Urinary bladder (tissue), 4 donors: Measurements from ENCODE around the gene ASNS. TPM values are rescaled to one million over a fixed set of nuclear protein-coding genes. Genes with fewer than 3 reads are reported as not detected.
"Not testable (repeated sequence)": the region's sequence is repeated elsewhere in the genome, so short reads cannot be mapped to it uniquely, and the experiment has no call there.

Experiments used
- DNase-seq: peaks from one replicate; pipeline ENCODE4 v3.0.0-alpha.2; 2015; ENCODE audit errors: extremely low spot score
- H3K27ac ChIP-seq: one replicate; pipeline ENCODE4 v1.5.1; 2013; ENCODE audit warnings: low read depth, mild to moderate bottlenecking, moderate library complexity
- H3K36me3 ChIP-seq: one replicate; pipeline ENCODE4 v1.6.1; 2013; ENCODE audit warnings: mild to moderate bottlenecking, moderate library complexity; ENCODE audit not compliant: insufficient read depth
- H3K4me1 ChIP-seq: one replicate; pipeline ENCODE4 v1.6.1; 2013; ENCODE audit warnings: mild to moderate bottlenecking, moderate library complexity; ENCODE audit not compliant: insufficient read depth
- H3K4me3 ChIP-seq: one replicate; pipeline ENCODE4 v1.5.1; 2013; ENCODE audit warnings: low read depth, low read length
- WGBS: extraction: QIAGEN DNeasy Blood & Tissue Kit; methylation state at CpG from one replicate; pipeline ENCODE4 v1.1.7; 2013; 5-methylcytosine and 5-hydroxymethylcytosine counted together
- polyA plus RNA-seq: library from polyadenylated mRNA; stranded (reverse); fragments of 200-250 nt; gene quantifications from one replicate; pipeline ENCODE4 v1.2.3, GENCODE V29; 2013
- total RNA-seq: library from RNA; depleted of rRNA; stranded (reverse); fragments of >200 nt; gene quantifications from one replicate; pipeline ENCODE4 v1.2.3, GENCODE V29; 2014
- donor health status: healthy with polysubstance abuse.
- donor health status: healthy.

ASNS gene
- 14.5 TPM for total RNA-seq
- 19.3 TPM for polyA plus RNA-seq

- under 1% methylated on average over 58 of the region's 58 CpGs for WGBS
- DNase-seq: peak; percentile 80
- Histone ChIP-seq H3K4me1 (no peaks in the 10 kb centered on the region), H3K4me3 (peak within 1 kb of the TSS; percentile 78), H3K27ac (no peak within 1 kb of the TSS), H3K36me3 (no peaks in the 10 kb centered on the region)
Observed at GRCh38 chr7:97872025-97872669, at the start of gene ASNS. TSS of gene ASNS (minus strand) at chr7:97872408. CDS start at chr7:97869156, 3,252 bp downstream.

- not testable (repeated sequence) for H3K4me3 ChIP-seq, H3K36me3 ChIP-seq, H3K4me1 ChIP-seq, DNase-seq, H3K27ac ChIP-seq
- 90% methylated on average over 4 of the region's 4 CpGs for WGBS
Observed at GRCh38 chr7:97921254-97921653, 49.0 kb upstream of the ASNS start.

- not testable (repeated sequence) for H3K27ac ChIP-seq, H3K36me3 ChIP-seq, DNase-seq, H3K4me1 ChIP-seq, H3K4me3 ChIP-seq
- 88% methylated on average over 8 of the region's 8 CpGs for WGBS
Observed at GRCh38 chr7:97915267-97915666, 43.1 kb upstream of the ASNS start.

- not testable (repeated sequence) for H3K36me3 ChIP-seq, H3K4me1 ChIP-seq, DNase-seq, H3K27ac ChIP-seq, H3K4me3 ChIP-seq
- WGBS: 59% methylated on average over 5 of the region's 5 CpGs
Observed at GRCh38 chr7:97912294-97912693, 40.1 kb upstream of the ASNS start.

- H3K27ac ChIP-seq, H3K4me3 ChIP-seq, DNase-seq, H3K36me3 ChIP-seq, H3K4me1 ChIP-seq: not testable (repeated sequence)
- WGBS: 59% methylated on average over 2 of the region's 2 CpGs
Observed at GRCh38 chr7:97896893-97897292, 24.7 kb upstream of the ASNS start.

- 49% methylated on average over 4 of the region's 4 CpGs for WGBS
- not testable (repeated sequence) for DNase-seq, H3K4me1 ChIP-seq
Observed at GRCh38 chr7:97891721-97892120, 19.5 kb upstream of the ASNS start.

GRCh38 chr7:97879527-97879926 is 7.3 kb upstream of the ASNS start:
- not testable (repeated sequence) for H3K36me3 ChIP-seq, H3K4me1 ChIP-seq, H3K4me3 ChIP-seq, DNase-seq, H3K27ac ChIP-seq
- WGBS: 75% methylated on average over 3 of the region's 3 CpGs

More at GRCh38 chr7:97891721-97892120, 19.5 kb upstream of the ASNS start:
- H3K36me3 ChIP-seq, H3K4me3 ChIP-seq, H3K27ac ChIP-seq: not testable (repeated sequence)

GRCh38 chr7:97874894-97875293 is 2.7 kb upstream of the ASNS start:
- H3K4me1 ChIP-seq, DNase-seq, H3K4me3 ChIP-seq, H3K36me3 ChIP-seq, H3K27ac ChIP-seq: not testable (repeated sequence)
- WGBS: 83% methylated on average over 4 of the region's 4 CpGs

GRCh38 chr7:97873606-97874005 is 1.4 kb upstream of the ASNS start:
- 64% methylated on average over 3 of the region's 3 CpGs for WGBS
- H3K27ac ChIP-seq: no peak overlapping the region
- no peaks in the 10 kb centered on the region for H3K36me3 ChIP-seq
- H3K4me3 ChIP-seq: no peak overlapping the region
- no peak for DNase-seq
- no peaks in the 10 kb centered on the region for H3K4me1 ChIP-seq

GRCh38 chr7:97871659-97872024 is 566 bp downstream of the ASNS start:
- no peak for DNase-seq
- 4% methylated on average over 21 of the region's 21 CpGs for WGBS
- no peak overlapping the region for H3K27ac ChIP-seq

GRCh38 chr7:97868788-97869187 is 3.4 kb downstream of the ASNS start:
- Histone ChIP-seq H3K36me3 (peaks cover 2% of the 10 kb centered on the region), H3K4me3 (no peak overlapping the region), H3K4me1 (no peaks in the 10 kb centered on the region), H3K27ac (no peak overlapping the region)
- DNase-seq: no peak
- WGBS: 74% methylated on average over 10 of the region's 10 CpGs

More at GRCh38 chr7:97871659-97872024, 566 bp downstream of the ASNS start:
- Histone ChIP-seq H3K36me3 (peaks cover 2% of the 10 kb centered on the region), H3K4me3 (peak overlapping the region; percentile 78), H3K4me1 (no peaks in the 10 kb centered on the region)

GRCh38 chr7:97868314-97868713 is 3.9 kb downstream of the ASNS start:
- no peak for DNase-seq
- Histone ChIP-seq H3K36me3 (peaks cover 2% of the 10 kb centered on the region), H3K4me1 (no peaks in the 10 kb centered on the region), H3K27ac (no peak overlapping the region), H3K4me3 (no peak overlapping the region)

GRCh38 chr7:97865104-97865503 is 7.1 kb downstream of the ASNS start:
- no peak overlapping the region for H3K27ac ChIP-seq
- WGBS: 93% methylated on average over 3 of the region's 3 CpGs

GRCh38 chr7:97859606-97860204 is 12.5 kb downstream of the ASNS start:
- no peak overlapping the region for H3K27ac ChIP-seq
- no peaks in the 10 kb centered on the region for H3K4me1 ChIP-seq
- H3K36me3 ChIP-seq: no peaks in the 10 kb centered on the region
- no peak for DNase-seq
- H3K4me3 ChIP-seq: no peak overlapping the region
- WGBS: 91% methylated on average over 4 of the region's 4 CpGs

More at GRCh38 chr7:97865104-97865503, 7.1 kb downstream of the ASNS start:
- peaks cover 2% of the 10 kb centered on the region for H3K36me3 ChIP-seq
- H3K4me1 ChIP-seq: no peaks in the 10 kb centered on the region
- DNase-seq: no peak
- H3K4me3 ChIP-seq: no peak overlapping the region
